ENCODE results near the gene FNDC11. TPM values are rescaled to one million over a fixed set of nuclear protein-coding genes. Genes with fewer than 3 reads are reported as not detected.
A peak's percentile ranks its signal among the peaks of the same experiment; 100 is the strongest.

FNDC11 gene
- total and polyA plus RNA-seq, 2 of the 13 experiments (the other 11 are each of a cell fraction or from before 2014, with no cell fraction given): 0.07 TPM; not detected in 1

- TF ChIP-seq HMGXB3 (CRISPR knock-in tag; IDR thresholded peaks at IDR 0.05; ENCODE audit: borderline replicate concordance): no peak
- TF ChIP-seq MYC (CRISPR knock-in tag; IDR thresholded peaks at IDR 0.05; ENCODE audit: borderline replicate concordance): no peak; the same call in 1 of the 2 replicates
- TF ChIP-seq DPF2 (CRISPR knock-in tag; IDR thresholded peaks at IDR 0.05; ENCODE audit: borderline replicate concordance, low read depth): no peak
- TF ChIP-seq ZBTB1 (CRISPR knock-in tag; IDR thresholded peaks at IDR 0.05; ENCODE audit: borderline replicate concordance): no peak
- no peak for TF ChIP-seq NR2F2 (IDR thresholded peaks at IDR 0.05; ENCODE audit: borderline replicate concordance, low read depth)
- TF ChIP-seq HOXA5 (CRISPR knock-in tag; IDR thresholded peaks at IDR 0.05): no peak
- TF ChIP-seq MEF2D (CRISPR knock-in tag; IDR thresholded peaks at IDR 0.05): no peak; the same call in 1 of the 2 replicates
- TF ChIP-seq ZBTB34 (CRISPR knock-in tag; IDR thresholded peaks at IDR 0.05): peak; percentile 85; the same call in 1 of the 2 replicates
- TF ChIP-seq DNMT1 (CRISPR knock-in tag; IDR thresholded peaks at IDR 0.05): no peak; the same call in 1 of the 2 replicates
- TF ChIP-seq ELF3 (CRISPR knock-in tag; IDR thresholded peaks at IDR 0.05): no peak
- no peak for TF ChIP-seq ZBTB3 (CRISPR knock-in tag; IDR thresholded peaks at IDR 0.05; ENCODE audit: borderline replicate concordance, low read depth)
- no peak for TF ChIP-seq LCORL (IDR thresholded peaks at IDR 0.05)
- TF ChIP-seq LCORL (CRISPR knock-in tag; IDR thresholded peaks at IDR 0.05): peak; percentile 70; the same call in 1 of the 2 replicates
- TF ChIP-seq SALL1 (CRISPR knock-in tag; IDR thresholded peaks at IDR 0.05): peak; percentile 20; the same call in 1 of the 2 replicates
- TF ChIP-seq THAP11 (CRISPR knock-in tag; IDR thresholded peaks at IDR 0.05): no peak
- no peak for TF ChIP-seq HIVEP1 (CRISPR knock-in tag; IDR thresholded peaks at IDR 0.05)
- TF ChIP-seq HNRNPLL (IDR thresholded peaks at IDR 0.05; ENCODE audit: low read depth, low read length, poor library complexity, severe bottlenecking): no peak
- TF ChIP-seq ZMAT5 (CRISPR knock-in tag; IDR thresholded peaks at IDR 0.05; ENCODE audit: borderline replicate concordance, low read depth): no peak
- 0 out of 2 replicates have a peak, but pooled peaks have one; percentile 42 for TF ChIP-seq ZNF34 (CRISPR knock-in tag; IDR thresholded peaks at IDR 0.05; ENCODE audit: borderline replicate concordance)
- TF ChIP-seq TCF7L2 (IDR thresholded peaks at IDR 0.05; ENCODE audit: low read depth, low read length): no peak
- TF ChIP-seq ZNF264 (CRISPR knock-in tag; IDR thresholded peaks at IDR 0.05): no peak
- TF ChIP-seq ZBTB38 (CRISPR knock-in tag; IDR thresholded peaks at IDR 0.05): peak; percentile 33; the same call in 1 of the 2 replicates
- TF ChIP-seq, protein P1, sequence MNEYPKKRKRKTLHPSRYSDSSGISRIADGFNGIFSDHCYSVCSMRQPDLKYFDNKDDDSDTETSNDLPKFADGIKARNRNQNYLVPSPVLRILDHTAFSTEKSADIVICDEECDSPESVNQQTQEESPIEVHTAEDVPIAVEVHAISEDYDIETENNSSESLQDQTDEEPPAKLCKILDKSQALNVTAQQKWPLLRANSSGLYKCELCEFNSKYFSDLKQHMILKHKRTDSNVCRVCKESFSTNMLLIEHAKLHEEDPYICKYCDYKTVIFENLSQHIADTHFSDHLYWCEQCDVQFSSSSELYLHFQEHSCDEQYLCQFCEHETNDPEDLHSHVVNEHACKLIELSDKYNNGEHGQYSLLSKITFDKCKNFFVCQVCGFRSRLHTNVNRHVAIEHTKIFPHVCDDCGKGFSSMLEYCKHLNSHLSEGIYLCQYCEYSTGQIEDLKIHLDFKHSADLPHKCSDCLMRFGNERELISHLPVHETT (CRISPR knock-in tag; conservative IDR thresholded peaks at IDR 0.05): no peak
- TF ChIP-seq AGO2 (optimal IDR thresholded peaks at IDR 0.05; ENCODE audit: low read depth, low read length): peak; percentile 36
- no peak for TF ChIP-seq ZNF30 (CRISPR knock-in tag; IDR thresholded peaks at IDR 0.05)
These were observed 3.5 kb downstream of the FNDC11 start (continued) for GRCh38 chr20:63557481-63557891.

Measured in HepG2 (cell line).